GM19240 (cell line): ENCODE measurements around the gene PRR35.
"Not testable (repeated sequence)": the region's sequence is repeated elsewhere in the genome, so short reads cannot be mapped to it uniquely, and the experiment has no call there.

Source experiments
- DNase-seq: peaks from one replicate; pipeline ENCODE4 v3.0.0; 2011; ENCODE audit warnings: low spot score; ENCODE audit not compliant: insufficient read length

PRR35 gene

DNA sequence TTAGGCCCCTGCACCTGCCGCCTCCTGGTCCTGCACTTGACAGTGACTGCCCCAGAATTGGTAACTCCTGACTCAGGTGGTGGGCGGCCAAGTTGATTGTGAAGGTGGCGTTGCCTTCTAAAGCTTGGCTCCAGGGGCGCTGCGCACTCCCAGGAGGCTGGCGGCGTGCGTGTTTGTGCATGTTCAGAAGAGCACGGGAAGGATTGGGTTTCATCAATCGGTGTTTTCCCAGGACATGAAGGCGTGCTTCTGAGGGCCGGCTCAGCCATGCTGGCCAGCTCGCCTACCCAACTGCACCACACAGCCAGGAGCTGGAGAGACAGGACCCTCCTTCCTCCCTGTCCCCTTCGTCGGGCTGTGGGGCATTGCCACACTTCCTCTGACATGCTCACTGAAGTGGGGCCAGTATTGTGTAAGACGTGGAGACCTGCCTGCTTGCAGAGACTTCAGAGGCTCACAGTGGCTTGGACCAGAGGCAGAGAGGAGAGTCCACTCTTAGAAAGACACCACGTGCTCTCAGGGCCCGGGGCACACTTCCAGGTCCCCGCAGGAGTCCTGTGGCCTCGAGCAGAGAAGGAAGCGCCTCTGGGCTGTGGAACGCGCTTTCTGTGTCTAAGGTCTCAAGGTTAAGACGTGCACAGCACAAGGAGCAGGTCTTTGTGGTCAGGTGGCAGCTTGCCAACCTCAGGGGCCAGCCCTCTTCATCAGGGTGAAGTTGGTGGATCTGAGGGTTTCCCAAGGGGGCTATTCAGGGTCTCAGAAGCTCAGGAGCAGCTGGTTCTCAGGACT lies 32.5 kb downstream of the PRR35 start:
- DNase-seq, result no peak

DNA sequence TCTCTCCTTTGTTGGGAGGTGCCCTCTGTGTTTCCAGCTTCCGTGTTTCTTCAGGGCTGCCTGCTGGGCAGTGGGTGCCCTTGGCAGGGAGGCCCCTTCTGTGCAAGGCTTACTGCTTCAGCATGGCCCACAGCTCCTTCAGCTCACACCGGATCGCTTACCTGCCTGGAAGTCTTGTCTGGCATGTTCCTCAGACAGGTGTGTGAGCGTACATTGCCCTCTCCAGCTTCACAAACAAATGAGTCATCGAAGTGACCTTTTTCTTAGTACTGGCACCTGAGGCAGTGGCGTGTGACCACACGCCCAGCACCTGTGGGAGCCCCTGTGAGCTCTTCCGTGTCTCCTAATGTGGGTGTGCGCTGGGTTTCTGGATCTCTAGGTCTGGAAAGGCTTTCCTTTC lies 33.2 kb downstream of the PRR35 start:
- no peak for DNase-seq

DNA sequence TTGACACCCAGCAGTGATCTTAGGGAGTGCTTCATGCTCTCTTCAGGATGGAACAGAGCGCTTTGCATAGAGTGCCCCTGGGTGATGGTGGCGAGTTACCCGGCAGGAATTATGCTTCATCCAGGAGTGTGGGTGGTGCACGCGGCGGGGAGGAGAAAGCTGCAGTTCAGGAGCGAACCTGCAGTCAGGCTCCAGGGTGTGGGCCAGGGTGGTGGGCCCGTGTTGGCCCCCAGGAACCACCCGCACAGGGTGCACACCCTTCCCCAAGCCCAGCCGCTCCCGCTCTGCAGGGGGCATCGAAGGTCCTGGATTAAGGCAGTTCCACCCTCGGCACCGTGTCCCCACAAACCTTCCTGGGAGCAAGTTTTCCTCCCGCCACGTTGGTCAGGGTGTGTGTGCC lies 33.6 kb downstream of the PRR35 start:
- DNase-seq, result no peak

DNA sequence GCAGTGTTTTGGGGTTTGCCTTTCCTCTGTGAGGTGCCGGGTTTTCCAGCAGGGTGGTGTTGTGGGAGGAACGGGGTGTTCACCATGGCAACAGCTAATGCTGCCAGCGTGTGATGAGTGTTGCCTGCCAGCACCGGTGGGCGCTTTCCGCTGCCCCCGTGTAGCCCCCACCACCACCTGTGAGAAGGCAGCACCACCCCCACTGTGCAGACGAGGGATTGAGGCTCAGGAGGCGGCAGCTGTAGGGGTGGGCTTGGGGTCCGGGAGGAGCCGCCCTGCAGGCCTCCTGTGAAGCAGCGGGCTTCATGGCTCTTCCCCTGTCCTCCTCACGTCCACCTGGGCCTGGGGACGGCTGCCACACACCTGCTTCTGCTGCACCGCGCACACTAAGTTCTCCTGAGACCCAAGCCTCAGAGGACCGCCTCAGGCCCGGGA lies 34.9 kb downstream of the PRR35 start:
- no peak for DNase-seq

DNA sequence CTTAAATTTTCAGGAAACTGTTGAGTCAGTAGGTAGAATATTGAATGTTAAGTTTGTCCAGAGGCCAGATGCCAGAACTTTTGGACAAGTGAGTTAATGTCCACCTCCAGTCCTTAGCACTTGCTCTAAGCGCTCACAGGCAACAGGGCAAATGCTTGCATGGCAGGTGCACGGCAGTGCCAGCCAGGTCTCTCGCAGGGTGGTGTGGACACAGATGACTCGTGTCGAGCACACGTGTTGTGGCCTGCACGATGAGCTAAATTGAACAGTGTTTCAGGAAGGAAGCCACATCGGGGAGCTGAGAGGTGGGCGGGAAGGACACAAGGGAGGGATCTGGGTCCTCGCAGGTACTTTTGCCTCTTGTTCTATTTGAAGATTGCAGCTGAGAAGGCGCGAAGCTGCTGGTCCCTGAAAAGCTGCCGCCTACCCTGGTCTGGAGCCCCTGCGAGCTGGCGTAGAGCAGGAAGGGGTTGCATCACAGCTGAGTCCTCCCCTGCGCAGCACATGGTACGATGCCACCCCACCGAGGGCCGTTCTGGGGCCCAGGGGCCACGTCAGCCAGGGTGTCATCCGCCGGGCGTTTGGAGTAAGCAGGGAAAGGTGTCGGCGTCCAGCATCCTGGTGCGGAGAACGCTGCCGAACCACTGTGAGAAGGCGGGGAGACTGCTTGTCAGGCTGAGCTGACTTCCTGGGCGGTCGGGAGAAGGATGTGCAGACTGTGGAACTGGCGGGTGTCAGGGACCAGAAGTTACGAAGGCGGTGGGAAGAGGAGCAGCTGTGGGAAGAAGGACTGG lies 35.9 kb downstream of the PRR35 start:
- no peak for DNase-seq

DNA sequence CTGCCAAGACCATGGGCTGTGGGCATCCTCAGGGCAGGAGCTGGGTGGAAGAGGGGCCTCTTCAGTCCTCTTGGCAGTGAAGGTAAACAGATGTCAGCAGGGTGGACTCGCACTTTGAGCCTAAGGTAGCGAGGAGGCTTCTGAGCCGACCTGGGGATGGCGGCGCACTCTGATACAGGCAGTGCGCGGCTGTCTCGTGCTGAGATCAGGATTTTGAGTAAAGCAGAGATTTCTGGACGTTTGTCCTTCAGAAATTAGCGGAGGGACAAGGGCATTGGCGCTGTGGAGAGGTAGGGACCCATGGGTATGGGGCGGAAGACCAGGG lies 36.5 kb downstream of the PRR35 start:
- no peak for DNase-seq

DNA sequence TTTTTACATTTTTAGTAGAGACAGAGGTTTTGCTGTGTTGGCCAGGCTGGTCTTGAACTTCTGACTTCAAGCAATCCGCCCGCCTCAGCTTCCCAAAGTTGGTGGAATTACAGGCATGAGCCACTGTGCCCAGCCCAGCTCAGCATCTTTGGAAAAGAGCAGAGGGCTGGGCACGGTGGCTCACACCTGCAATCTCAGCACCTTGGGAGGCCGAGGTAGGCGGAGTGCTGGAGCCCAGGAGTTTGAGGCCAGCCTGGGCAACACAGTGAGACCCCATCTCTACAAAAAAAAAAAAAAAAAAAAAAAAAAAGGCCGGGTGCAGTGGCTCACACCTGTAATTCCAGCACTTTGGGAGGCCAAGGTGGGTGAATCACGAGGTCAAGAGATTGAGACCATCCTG lies 37.5 kb downstream of the PRR35 start:
- not testable (repeated sequence) for DNase-seq

DNA sequence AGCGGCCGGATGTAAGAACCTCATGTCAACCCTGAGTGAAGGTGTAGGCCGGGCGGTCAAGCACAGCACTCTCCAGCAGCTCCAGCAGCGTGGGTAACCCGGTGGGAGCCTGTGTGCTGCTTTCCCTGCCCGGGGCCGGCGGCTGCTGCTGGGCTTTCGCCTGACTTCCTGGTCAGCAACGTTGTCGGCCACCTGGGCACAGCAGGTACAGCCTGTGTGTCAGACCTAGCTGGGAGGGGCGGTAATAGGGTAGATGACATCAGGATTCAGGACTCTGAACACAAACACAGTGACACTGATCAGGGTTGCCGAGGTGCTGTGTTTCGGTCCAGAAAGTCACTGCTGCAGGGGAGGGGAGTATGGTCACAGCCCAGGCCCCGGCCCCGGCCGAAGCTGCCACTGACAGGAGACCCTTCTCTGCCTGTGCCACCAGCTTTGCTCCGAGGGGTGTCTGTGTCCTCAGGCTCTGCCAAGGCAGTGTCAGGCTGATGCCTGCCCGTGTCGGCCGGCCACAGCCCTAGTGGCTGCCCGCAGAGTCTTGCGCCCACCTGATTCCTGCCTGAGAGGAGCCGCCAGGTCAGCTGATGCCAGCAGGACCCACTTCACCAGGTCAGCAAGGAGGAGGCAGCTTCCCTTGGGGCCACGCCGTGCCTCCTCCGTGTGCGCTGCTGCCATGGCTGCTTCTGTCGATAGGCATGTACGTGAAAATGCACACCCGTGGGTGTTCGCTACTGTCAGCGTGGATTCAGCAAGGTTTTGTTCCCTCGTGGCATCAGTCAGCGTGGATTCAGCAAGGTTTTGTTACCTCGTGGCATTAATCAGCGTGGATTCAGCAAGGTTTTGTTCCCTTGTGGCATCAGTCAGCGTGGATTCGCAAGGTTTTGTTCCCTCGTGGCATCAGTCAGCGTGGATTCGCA lies 38.9 kb downstream of the PRR35 start:
- DNase-seq, result no peak

DNA sequence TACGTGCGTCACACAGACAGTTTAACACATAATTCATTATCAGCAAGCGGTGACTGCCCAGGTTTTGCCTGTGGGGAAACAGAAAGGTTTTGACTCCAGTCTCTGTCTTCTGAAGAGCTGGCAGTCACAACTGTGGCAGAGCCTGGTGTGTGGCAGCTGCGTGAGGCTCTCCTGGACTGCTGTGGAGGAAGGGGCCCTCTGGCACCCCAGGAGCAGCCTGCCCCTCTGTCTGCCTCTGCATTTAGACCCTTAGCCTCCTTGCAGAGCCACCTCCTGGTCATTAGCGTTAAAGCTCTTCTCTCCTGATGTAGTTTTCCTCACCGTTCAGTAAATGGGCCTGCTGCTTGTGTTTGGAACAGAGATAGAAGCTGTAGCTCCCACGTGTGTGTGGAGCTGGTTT lies 40.6 kb downstream of the PRR35 start:
- no peak for DNase-seq

DNA sequence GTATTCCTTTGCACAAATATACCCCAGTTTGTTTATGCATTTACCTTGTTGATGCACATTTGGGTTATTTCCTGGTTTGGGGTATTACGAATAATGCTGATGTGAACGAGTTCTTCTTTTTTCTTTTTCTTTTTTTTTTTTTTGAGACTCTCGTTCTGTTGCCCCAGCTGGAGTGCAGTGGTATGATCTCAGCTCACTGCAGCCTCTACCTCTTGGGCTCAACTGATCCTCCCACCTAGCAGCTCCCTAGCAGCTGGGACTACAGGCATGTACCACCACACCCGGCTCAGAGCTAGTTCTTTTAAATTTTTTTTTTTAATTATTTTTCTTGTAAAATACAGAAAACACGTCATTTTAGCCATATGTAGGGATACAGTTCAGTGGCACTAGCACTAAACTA lies 43.7 kb downstream of the PRR35 start:
- no peak for DNase-seq

DNA sequence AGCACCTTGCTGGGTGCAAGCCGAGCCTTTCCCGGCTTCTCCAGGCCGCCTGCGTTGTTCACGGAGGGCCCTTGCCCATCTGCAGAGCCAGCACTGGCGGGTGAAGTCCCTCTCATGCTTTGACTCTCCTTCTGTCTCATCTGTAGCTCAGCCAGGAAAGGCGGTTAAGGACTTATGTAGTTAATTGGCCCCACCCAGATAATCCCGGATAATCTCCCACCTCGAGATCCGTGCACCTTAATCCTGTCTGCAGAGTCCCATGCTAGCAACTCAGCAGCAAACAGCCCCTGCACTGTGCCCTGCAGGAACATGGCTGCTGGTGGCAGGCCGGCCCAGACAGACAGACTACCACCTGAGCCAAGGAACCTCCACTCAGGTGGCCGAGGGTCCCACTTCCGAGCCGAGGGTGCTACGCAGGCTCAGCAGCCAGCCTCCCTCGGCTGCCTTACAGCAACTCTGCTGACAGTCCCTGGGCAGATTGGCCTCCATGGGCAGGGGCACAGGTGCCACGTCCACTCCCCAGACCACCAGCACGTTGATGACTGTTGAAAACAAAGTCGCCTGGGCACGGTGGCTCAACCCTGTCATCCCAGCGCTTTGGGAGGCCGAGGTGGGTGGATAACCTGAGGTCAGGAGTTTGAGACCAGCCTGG lies 46.6 kb downstream of the PRR35 start:
- no peak for DNase-seq

DNA sequence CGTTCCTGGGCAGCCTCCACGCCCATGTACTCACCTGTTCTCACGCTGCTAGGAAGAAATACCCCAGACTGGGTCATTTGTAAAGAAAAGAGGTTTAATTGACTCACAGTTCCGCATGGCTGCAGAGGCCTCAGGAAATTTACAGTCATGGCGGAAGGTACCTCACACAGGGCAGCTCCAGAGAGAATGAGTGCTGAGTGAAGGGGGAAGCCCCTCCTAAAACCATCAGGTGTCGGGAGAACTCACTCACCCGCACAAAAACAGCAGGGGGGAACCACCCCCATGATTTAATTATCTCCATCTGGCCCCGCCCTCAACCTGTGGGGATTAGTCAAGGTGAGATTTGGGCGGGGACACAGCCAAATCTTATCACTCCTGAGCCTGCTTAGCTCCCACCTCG lies 47.8 kb downstream of the PRR35 start:
- DNase-seq, result no peak

DNA sequence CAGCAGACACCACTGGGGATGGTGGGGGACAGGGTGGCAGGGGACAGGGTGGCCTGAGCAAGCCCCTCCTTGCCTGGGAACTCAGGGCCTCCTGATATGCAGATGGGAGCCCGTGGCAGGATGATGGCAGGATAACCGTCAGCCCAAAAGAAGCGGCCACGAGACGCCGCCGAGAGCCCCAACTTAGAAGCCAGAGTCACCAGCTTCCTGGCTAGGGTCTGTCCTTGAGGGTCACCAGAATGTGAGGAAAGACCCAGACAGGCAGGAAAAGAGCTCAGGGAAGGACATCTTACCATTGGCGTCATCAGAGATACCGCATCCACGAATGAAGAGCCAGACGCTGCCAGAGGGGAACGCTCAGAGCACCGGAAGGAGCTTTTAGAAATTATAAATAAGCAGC lies 49.1 kb downstream of the PRR35 start:
- DNase-seq, result no peak

DNA sequence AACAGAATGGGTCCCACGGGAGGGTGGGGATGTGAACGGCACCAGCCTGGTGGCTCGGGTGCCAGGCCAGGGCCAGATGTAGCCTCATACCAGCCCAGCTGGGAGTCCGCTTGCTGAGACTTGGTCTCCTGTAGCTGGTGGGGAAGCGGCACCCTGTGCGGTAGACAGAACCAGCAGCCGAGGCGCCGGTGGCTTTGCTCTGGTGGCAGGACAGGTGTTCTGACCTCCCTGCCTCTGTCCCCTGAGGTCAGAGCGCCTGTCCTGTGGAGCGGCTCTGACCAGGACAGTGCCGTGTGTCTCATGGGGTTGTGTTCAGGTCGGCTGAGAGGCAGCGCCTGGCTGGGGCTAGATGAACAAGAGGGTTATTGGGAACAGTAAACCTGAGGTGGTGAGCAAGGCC lies 49.8 kb downstream of the PRR35 start:
- DNase-seq, result no peak

DNA sequence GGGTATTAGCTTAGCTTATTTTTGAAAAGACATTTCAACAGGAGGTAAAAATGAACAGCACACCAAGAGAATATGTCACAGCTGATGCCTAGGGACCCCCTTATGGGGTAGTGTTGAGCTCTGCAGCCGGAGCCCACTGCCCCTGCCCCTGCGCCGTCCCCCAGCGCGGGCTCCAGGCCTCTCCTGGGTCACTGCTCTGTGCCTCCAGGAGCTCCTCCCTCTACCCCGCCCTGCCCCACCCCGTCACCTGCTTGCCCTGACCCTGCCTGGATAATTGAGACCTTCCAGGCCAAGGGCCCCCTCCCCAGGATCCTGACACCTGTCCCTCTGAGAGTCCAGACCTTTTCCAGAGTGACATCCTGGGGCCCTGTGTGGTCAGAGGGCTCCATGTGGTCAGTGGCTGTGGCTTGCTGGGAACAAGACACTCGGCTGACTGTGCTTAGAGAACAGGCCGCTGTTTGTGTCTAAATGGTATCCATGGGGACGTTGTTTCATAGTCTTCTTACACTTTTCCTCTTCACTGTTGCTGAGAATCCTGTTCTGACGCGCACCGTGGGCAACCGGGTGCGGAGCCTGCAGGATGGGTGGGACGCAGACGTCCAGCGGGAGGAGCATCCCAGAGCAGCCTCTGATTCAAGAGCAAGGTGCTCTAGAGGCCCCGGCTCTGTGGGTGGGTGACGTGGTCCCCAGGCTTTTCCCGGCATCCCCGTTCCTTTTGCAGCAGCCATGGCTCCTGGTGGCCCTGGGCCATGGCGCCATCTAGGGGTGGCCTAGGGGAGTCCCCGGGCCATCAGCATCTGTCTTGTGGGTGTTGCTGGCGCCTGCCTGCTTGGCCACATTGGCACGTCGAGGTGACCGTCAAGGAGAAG lies 50.6 kb downstream of the PRR35 start:
- no peak for DNase-seq

DNA sequence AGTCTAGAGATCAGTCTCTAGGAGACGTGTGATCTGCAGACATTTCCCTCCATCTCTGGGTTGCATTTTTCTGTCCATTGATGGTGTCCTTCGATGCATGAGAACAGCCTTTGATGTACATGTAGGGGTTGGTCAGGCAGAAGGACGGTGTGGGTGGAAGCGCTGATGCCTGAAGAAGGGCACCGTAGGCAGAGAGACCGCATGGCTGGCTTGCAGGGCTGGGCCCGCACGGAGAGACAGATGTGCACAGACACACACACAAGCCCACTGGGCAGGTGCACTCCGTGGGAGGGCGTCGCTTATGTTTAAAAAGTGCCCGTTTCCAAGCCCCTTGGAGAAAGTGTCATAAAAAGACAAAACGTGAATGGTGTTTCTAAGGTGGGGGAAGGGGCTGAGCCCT lies 54.9 kb downstream of the PRR35 start:
- DNase-seq, result no peak
